DOHH2 (cell line): ENCODE data around the gene B4GALT4.

Experiments
- H3F3A ChIP-seq: fragments of 200-600 bp; sonication (generic), shearing (Covaris generic); 2 replicates; pipeline ENCODE4 v1.6.0; 2016; ENCODE audit warnings: antibody characterized with exemption, mild to moderate bottlenecking; ENCODE audit not compliant: control insufficient read depth, insufficient read depth
- H3K27ac ChIP-seq: fragments of 200-600 bp; sonication (generic); 2 replicates; pipeline ENCODE4 v1.5.1; 2014; ENCODE audit warnings: low read depth, mild to moderate bottlenecking, low read length, moderate library complexity
- H3K27me3 ChIP-seq: fragments of 200-600 bp; sonication (generic); 2 replicates; pipeline ENCODE4 v1.6.1; 2014; ENCODE audit warnings: mild to moderate bottlenecking, low read length, mixed read lengths; ENCODE audit not compliant: control insufficient read depth
- H3K36me3 ChIP-seq: fragments of 200-600 bp; sonication (generic); 2 replicates; pipeline ENCODE4 v1.6.1; 2014; ENCODE audit warnings: mild to moderate bottlenecking, low read length, moderate library complexity, mixed read lengths; ENCODE audit not compliant: control insufficient read depth
- H3K4me1 ChIP-seq: fragments of 200-600 bp; sonication (generic); 2 replicates; pipeline ENCODE4 v1.6.1; 2014; ENCODE audit warnings: mild to moderate bottlenecking, low read length, mixed read lengths; ENCODE audit not compliant: control insufficient read depth
- H3K4me2 ChIP-seq: fragments of 200-600 bp; sonication (generic); 2 replicates; pipeline ENCODE4 v1.6.0; 2014; ENCODE audit warnings: mild to moderate bottlenecking, low read length, moderate library complexity
- H3K4me3 ChIP-seq: fragments of 200-600 bp; sonication (generic); 2 replicates; pipeline ENCODE4 v1.5.1; 2014; ENCODE audit warnings: mild to moderate bottlenecking, low read length, mixed read lengths
- H3K79me2 ChIP-seq: fragments of 200-600 bp; sonication (generic); 2 replicates; pipeline ENCODE4 v1.6.1; 2014; ENCODE audit warnings: mild to moderate bottlenecking, low read length, mixed read lengths; ENCODE audit not compliant: control insufficient read depth
- H3K9me2 ChIP-seq: fragments of 200-600 bp; sonication (generic); replicated peaks from 2 replicates; pipeline ENCODE4 v1.6.1; 2014; ENCODE audit warnings: mild to moderate bottlenecking, low read length, mixed read lengths; ENCODE audit not compliant: control insufficient read depth
- H3K9me3 ChIP-seq: fragments of 200-600 bp; sonication (generic); 2 replicates; pipeline ENCODE4 v1.6.1; 2014; ENCODE audit warnings: antibody characterized with exemption, low read length, mixed read lengths; ENCODE audit not compliant: control insufficient read depth, insufficient read depth
- H4K20me1 ChIP-seq: fragments of 200-600 bp; sonication (generic); 2 replicates; pipeline ENCODE4 v1.6.0; 2014; ENCODE audit warnings: low read depth, mild to moderate bottlenecking, antibody characterized with exemption, low read length, moderate library complexity; ENCODE audit not compliant: control insufficient read depth, insufficient read depth
- CTCF ChIP-seq: fragments of 200-600 bp; sonication (generic); IDR thresholded peaks from one replicate; pipeline ENCODE4 v1.5.1; 2014; ENCODE audit warnings: antibody characterized with exemption, mild to moderate bottlenecking, low read depth, low read length; ENCODE audit not compliant: poor library complexity, severe bottlenecking
- EZH2phosphoT487 ChIP-seq: fragments of 200-600 bp; sonication (generic); IDR thresholded peaks from 2 replicates; pipeline ENCODE4 v1.6.1; 2017; ENCODE audit warnings: borderline replicate concordance, mild to moderate bottlenecking, antibody characterized with exemption, low read length, moderate library complexity, mixed read lengths

Gene B4GALT4

DNA sequence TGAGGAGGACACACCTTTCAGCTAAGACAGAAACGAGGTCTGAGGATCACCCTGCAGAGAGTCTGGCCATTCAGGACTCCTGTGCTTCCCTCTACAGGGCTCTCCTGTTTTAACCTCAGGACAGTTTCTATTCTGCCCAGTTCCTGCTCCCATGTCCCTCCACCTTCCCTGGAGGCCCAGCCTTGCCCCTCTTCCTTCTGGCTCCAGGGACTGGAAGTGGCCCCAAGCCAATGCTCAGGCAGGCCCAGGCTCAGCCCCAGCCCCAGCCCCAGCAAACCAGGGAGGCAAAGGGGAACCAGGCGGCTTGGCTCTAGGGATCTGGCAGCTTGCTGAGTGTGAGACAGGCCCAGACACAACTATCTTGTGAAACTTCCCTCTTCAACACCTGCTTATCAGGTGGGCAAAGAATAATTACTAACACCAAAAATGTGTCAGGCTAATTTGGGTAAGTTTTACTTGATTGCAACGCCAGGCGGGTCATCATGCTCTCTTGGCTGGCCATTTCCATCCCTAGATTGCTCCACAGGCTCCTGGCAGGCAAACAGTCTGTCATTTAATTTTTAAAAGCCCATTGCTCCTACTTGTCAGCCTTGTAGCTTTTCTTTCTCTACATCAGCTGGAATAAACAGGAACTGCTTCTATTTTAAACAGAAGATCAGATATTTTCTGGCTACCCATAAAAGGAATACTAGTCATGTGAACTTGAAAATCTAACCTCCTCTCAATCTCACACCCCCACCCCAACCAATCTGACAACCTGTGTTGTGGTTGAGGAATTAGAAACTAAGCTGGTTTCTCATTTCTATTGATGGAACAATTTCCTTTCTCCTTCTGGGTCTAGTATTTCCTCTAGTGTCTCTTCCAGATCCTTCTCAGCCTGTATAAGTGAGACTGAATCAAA, 33.8 kb downstream of the B4GALT4 start:
- TF ChIP-seq EZH2phosphoT487 (no peak), CTCF (no peak)

GRCh38 chr3:119205685-119206084, 35.0 kb downstream of the B4GALT4 start:
- H3K36me3 ChIP-seq, result peaks cover 3% of the 10 kb centered on the region; the same call in 1 of the 2 replicates
- no peaks in the 10 kb centered on the region for H3K27me3 ChIP-seq
- no peaks in the 10 kb centered on the region for H3F3A ChIP-seq
- H3K79me2 ChIP-seq, result no peaks in the 10 kb centered on the region
- TF ChIP-seq EZH2phosphoT487 (no peak), CTCF (no peak)
- no peaks in the 10 kb centered on the region for H4K20me1 ChIP-seq
- H3K4me2 ChIP-seq, result no peak overlapping the region
- H3K9me2 ChIP-seq, result no peaks in the 10 kb centered on the region
- no peaks in the 10 kb centered on the region for H3K9me3 ChIP-seq
- H3K27ac ChIP-seq, result no peak overlapping the region
- no peak overlapping the region for H3K4me3 ChIP-seq
- H3K4me1 ChIP-seq, result no peaks in the 10 kb centered on the region

More for the DNA sequence above, 33.8 kb downstream of the B4GALT4 start:
- H3K9me2 ChIP-seq, result no peaks in the 10 kb centered on the region
- no peak overlapping the region for H3K4me2 ChIP-seq
- no peak overlapping the region for H3K27ac ChIP-seq
- no peaks in the 10 kb centered on the region for H3K4me1 ChIP-seq
- no peaks in the 10 kb centered on the region for H4K20me1 ChIP-seq
- no peaks in the 10 kb centered on the region for H3K27me3 ChIP-seq
- H3K79me2 ChIP-seq, result no peaks in the 10 kb centered on the region
- no peaks in the 10 kb centered on the region for H3F3A ChIP-seq
- H3K4me3 ChIP-seq, result no peak overlapping the region
- no peaks in the 10 kb centered on the region for H3K9me3 ChIP-seq
- H3K36me3 ChIP-seq, result peaks cover 3% of the 10 kb centered on the region; the same call in 1 of the 2 replicates

DNA sequence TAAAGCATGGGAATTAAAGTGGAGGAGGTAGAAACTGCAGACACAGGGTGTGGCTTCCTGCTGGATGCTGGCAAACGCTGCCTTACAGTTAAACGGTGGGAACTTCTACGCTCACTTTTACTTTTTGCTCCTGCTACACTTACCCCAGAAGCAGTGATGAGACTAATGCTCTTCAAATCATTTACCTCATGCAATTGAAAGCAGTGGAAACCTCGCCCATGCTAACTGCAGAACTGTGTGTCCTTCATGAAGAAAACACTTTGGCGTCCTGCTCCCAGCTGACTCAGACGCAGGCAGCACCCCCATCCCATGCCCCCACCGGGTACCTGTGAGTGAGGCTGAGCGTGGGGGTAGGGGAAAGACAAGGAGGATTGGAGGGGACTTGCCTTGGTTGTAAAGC, 35.5 kb downstream of the B4GALT4 start:
- Histone ChIP-seq H4K20me1 (no peaks in the 10 kb centered on the region), H3K27ac (no peak overlapping the region), H3K4me3 (no peak overlapping the region), H3K27me3 (no peaks in the 10 kb centered on the region), H3K9me2 (no peaks in the 10 kb centered on the region), H3K9me3 (no peaks in the 10 kb centered on the region), H3K4me1 (no peaks in the 10 kb centered on the region), H3K79me2 (no peaks in the 10 kb centered on the region), H3F3A (no peaks in the 10 kb centered on the region), H3K4me2 (no peak overlapping the region), H3K36me3 (no peaks in the 10 kb centered on the region)
- TF ChIP-seq CTCF (no peak), EZH2phosphoT487 (no peak)
